Measurements from ENCODE around the gene NRAP.

The NRAP gene

DNA sequence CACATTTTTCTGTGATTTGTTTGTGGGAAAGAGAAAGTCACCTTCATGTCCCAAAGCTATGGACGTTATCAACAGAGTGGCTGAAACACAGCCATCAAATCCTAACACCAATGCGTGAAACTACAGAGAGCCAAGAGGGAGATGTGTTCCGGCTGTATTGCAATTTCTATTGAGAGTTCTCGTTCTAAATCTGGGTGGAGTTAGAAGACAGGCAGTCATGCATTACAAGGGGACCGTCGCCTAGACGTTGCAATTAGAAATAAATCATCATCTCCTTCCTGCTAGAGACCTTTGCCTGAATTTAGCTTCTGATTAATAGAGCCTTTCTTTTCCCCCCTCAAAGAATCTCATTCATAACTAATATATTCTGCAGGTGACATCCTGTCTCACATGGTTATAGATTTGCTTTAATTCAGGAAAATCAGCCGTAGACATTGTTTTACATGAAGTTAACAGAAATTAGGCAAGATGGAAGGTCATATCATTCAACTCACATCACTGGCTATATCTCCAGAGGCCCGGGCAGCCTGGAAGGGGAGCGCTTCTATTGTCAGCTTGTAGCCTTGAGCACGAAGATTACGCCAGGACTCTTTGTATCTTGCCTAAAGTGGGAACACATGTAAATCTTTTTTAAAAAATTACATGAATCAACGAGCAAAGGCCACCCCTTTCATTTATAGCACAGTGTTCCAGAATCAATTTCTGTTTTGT, 58.4 kb downstream of the NRAP start:
- Histone ChIP-seq H3K4me1 (ENCODE audit: insufficient read depth, low read length, poor library complexity, severe bottlenecking) (no peaks in the 10 kb centered on the region), H3K9ac (ENCODE audit: low read depth, low read length, poor library complexity, severe bottlenecking) (no peak overlapping the region), H3K4me2 (ENCODE audit: low read depth, low read length, poor library complexity, severe bottlenecking) (no peak overlapping the region), H2AFZ (ENCODE audit: low read length) (no peak overlapping the region), H3K27me3 (ENCODE audit: insufficient read depth, low read length, poor library complexity, severe bottlenecking) (no peaks in the 10 kb centered on the region), H3K36me3 (ENCODE audit: insufficient read depth, low read length) (no peaks in the 10 kb centered on the region), H4K20me1 (ENCODE audit: insufficient read depth, low read length, poor library complexity, severe bottlenecking) (no peaks in the 10 kb centered on the region), H3F3A (ENCODE audit: low read depth) (no peaks in the 10 kb centered on the region), H3K79me2 (ENCODE audit: insufficient read depth, low read length) (no peaks in the 10 kb centered on the region), H3K9me2 (replicated peaks; ENCODE audit: low read depth, low read length) (no peaks in the 10 kb centered on the region), H3K9me3 (ENCODE audit: insufficient read depth, low read depth, low read length) (no peaks in the 10 kb centered on the region), H3K4me3 (ENCODE audit: low read length, poor library complexity, severe bottlenecking) (no peak overlapping the region)
- TF ChIP-seq, protein P1, sequence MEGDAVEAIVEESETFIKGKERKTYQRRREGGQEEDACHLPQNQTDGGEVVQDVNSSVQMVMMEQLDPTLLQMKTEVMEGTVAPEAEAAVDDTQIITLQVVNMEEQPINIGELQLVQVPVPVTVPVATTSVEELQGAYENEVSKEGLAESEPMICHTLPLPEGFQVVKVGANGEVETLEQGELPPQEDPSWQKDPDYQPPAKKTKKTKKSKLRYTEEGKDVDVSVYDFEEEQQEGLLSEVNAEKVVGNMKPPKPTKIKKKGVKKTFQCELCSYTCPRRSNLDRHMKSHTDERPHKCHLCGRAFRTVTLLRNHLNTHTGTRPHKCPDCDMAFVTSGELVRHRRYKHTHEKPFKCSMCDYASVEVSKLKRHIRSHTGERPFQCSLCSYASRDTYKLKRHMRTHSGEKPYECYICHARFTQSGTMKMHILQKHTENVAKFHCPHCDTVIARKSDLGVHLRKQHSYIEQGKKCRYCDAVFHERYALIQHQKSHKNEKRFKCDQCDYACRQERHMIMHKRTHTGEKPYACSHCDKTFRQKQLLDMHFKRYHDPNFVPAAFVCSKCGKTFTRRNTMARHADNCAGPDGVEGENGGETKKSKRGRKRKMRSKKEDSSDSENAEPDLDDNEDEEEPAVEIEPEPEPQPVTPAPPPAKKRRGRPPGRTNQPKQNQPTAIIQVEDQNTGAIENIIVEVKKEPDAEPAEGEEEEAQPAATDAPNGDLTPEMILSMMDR (conservative IDR thresholded peaks at IDR 0.05; ENCODE audit: low read length) = no peak
- no peak for TF ChIP-seq EZH2phosphoT487 (IDR thresholded peaks at IDR 0.05; ENCODE audit: borderline replicate concordance)

DNA sequence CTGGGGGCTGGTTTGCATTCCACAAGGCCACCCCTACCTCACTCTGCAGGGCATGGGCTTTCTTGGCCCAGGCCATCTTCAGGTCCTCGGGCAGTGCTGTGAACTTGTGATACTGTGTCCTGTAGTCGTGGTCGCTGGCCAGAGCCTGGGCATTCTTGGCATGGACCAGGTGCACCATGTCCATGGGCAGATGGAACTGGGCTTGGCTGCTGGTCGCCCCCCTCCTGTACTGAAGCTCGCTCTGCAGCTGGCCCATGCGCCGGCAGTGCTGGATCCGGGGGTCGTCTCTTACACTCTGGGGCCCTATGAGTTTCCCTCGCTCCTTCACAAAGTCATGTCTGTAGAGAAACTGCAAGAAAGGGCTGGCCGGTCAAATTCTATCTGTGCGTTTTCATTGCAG, 59.3 kb downstream of the NRAP start:
- TF ChIP-seq, protein P1 (conservative IDR thresholded peaks at IDR 0.05; ENCODE audit: low read length) = no peak
- TF ChIP-seq EZH2phosphoT487 (IDR thresholded peaks at IDR 0.05; ENCODE audit: borderline replicate concordance) = no peak
- Histone ChIP-seq H3K9me3 (ENCODE audit: insufficient read depth, low read depth, low read length) (no peaks in the 10 kb centered on the region), H4K20me1 (ENCODE audit: insufficient read depth, low read length, poor library complexity, severe bottlenecking) (no peaks in the 10 kb centered on the region), H3K36me3 (ENCODE audit: insufficient read depth, low read length) (no peaks in the 10 kb centered on the region), H3K4me2 (ENCODE audit: low read depth, low read length, poor library complexity, severe bottlenecking) (no peak overlapping the region), H3F3A (ENCODE audit: low read depth) (no peaks in the 10 kb centered on the region), H3K4me1 (ENCODE audit: insufficient read depth, low read length, poor library complexity, severe bottlenecking) (no peaks in the 10 kb centered on the region), H2AFZ (ENCODE audit: low read length) (no peak overlapping the region), H3K9me2 (replicated peaks; ENCODE audit: low read depth, low read length) (no peaks in the 10 kb centered on the region), H3K9ac (ENCODE audit: low read depth, low read length, poor library complexity, severe bottlenecking) (no peak overlapping the region), H3K79me2 (ENCODE audit: insufficient read depth, low read length) (no peaks in the 10 kb centered on the region), H3K4me3 (ENCODE audit: low read length, poor library complexity, severe bottlenecking) (no peak overlapping the region), H3K27me3 (ENCODE audit: insufficient read depth, low read length, poor library complexity, severe bottlenecking) (no peaks in the 10 kb centered on the region)

DNA sequence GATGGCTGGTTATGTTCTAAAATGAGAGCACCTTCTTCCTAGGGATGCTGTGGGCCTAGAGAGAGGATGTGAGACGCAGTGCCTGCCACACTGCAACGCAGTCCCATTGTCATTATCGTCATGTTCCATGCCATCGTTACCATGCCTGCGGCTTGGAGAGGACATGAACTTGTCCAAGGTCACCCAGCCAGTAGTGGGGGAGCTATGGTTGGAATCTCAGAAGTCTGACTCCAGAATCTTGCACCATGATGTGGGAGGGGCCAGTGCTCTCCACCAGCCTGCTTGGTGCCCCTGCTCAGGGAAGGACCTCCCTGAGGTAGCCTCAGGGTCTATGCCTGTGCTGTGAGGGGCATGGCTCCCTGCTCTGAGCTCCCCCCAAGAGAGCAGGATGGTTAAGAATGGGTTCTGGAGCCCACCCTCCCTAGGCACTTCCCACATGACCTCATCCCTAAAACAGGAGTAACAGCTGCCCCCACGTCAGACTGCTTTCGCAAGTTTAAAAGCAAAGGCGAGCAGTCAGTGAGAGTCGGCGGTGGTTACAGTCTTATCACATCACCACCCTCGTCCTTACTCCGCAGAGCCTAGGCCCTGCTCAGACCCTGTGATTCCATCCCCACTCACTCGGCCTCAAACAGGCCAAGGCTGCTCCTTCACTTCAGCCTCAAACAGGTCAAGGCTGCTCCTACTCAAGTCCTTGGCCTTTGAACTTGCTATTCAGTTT, 60.6 kb downstream of the NRAP start:
- no peak overlapping the region for H3K9ac ChIP-seq (ENCODE audit: low read depth, low read length, poor library complexity, severe bottlenecking)
- no peak for TF ChIP-seq EZH2phosphoT487 (IDR thresholded peaks at IDR 0.05; ENCODE audit: borderline replicate concordance)
- TF ChIP-seq, protein P1 (conservative IDR thresholded peaks at IDR 0.05; ENCODE audit: low read length) = no peak
- H3F3A ChIP-seq (ENCODE audit: low read depth) = no peaks in the 10 kb centered on the region
- no peak overlapping the region for H3K4me3 ChIP-seq (ENCODE audit: low read length, poor library complexity, severe bottlenecking)
- H3K9me2 ChIP-seq (replicated peaks; ENCODE audit: low read depth, low read length) = no peaks in the 10 kb centered on the region
- no peaks in the 10 kb centered on the region for H3K4me1 ChIP-seq (ENCODE audit: insufficient read depth, low read length, poor library complexity, severe bottlenecking)
- H3K27me3 ChIP-seq (ENCODE audit: insufficient read depth, low read length, poor library complexity, severe bottlenecking) = no peaks in the 10 kb centered on the region
- H4K20me1 ChIP-seq (ENCODE audit: insufficient read depth, low read length, poor library complexity, severe bottlenecking) = no peaks in the 10 kb centered on the region
- H3K36me3 ChIP-seq (ENCODE audit: insufficient read depth, low read length) = no peaks in the 10 kb centered on the region
- H2AFZ ChIP-seq (ENCODE audit: low read length) = no peak overlapping the region
- H3K4me2 ChIP-seq (ENCODE audit: low read depth, low read length, poor library complexity, severe bottlenecking) = no peak overlapping the region
- no peaks in the 10 kb centered on the region for H3K79me2 ChIP-seq (ENCODE audit: insufficient read depth, low read length)
- H3K9me3 ChIP-seq (ENCODE audit: insufficient read depth, low read depth, low read length) = no peaks in the 10 kb centered on the region
